Sigmoid colon (tissue), 4 donors: ENCODE results near the gene S100A7A.

ENCODE experiments used
- EP300 ChIP-seq, 4 donors: sonication (generic); formaldehyde crosslinking; IDR thresholded peaks; one replicate each; pipeline ENCODE4 v1.6.1; 2017; ENCODE audit warnings: antibody characterized with exemption in 4 of 4
- POLR2A ChIP-seq, 2 donors: fragments of 450-650 bp; IDR thresholded peaks; one replicate each; pipeline ENCODE4 v1.6.1; 2016; ENCODE audit warnings: antibody characterized with exemption in 2 of 2, mild to moderate bottlenecking in 2 of 2, moderate library complexity in 2 of 2
- POLR2AphosphoS5 ChIP-seq, 4 donors: sonication (generic); formaldehyde crosslinking; IDR thresholded peaks; one replicate each; pipeline ENCODE4 v1.6.1; 2017; ENCODE audit warnings: antibody characterized with exemption in 4 of 4
- TF ChIP-seq, protein P1 (sequence below), 4 experiments: fragments of 450-650 bp in 3 of 4; fragments of 200-600 bp in 1 of 4; IDR thresholded peaks; one replicate each; pipeline ENCODE4 v1.5.1; 2016 to 2019; ENCODE audit warnings: antibody characterized with exemption in 4 of 4, mild to moderate bottlenecking in 3 of 4, moderate library complexity in 2 of 4

DNA sequence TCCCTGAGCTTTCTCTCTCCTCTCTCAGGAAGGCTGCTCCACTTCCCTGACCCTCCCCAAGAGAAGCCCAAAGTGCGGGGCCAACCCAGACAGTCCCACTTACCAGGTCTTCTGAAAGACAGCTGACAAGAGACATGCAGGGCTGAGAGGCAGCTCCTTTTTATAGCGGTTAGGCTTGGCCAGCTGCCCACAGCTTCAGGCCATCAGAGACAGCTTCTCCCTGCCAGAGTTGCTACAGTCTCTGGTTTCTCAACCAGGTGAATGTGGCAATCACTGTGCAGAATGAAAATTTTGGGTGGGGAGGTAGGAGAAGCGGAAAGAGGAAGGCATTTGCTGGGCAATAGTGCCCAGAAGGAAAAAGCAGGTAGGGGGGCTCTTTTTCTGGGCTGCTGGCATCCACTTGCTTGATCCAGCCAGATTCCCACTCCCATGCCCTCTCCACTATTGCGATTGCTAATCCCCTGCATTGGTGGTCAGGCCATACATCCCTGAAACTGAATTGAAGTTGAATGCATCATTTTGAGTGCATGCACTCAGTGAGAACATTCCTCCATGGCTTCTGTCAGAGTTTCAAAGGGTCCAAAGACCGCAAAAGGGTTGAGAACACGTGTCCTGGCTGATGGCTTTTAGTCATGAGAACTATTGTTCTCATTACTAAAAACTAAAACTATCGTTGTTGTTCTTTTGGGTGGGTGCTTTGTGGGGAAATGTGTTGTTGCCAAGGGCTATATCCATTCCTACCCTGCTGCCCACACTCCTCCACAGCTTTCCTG, 25.2 kb upstream of the S100A7A start, which contains the start of gene S100A8:
- TF ChIP-seq EP300 (IDR thresholded peaks at IDR 0.05) (no peak), POLR2A (IDR thresholded peaks at IDR 0.05) (no peak), POLR2AphosphoS5 (IDR thresholded peaks at IDR 0.05) (no peak)
- TF ChIP-seq, protein P1, sequence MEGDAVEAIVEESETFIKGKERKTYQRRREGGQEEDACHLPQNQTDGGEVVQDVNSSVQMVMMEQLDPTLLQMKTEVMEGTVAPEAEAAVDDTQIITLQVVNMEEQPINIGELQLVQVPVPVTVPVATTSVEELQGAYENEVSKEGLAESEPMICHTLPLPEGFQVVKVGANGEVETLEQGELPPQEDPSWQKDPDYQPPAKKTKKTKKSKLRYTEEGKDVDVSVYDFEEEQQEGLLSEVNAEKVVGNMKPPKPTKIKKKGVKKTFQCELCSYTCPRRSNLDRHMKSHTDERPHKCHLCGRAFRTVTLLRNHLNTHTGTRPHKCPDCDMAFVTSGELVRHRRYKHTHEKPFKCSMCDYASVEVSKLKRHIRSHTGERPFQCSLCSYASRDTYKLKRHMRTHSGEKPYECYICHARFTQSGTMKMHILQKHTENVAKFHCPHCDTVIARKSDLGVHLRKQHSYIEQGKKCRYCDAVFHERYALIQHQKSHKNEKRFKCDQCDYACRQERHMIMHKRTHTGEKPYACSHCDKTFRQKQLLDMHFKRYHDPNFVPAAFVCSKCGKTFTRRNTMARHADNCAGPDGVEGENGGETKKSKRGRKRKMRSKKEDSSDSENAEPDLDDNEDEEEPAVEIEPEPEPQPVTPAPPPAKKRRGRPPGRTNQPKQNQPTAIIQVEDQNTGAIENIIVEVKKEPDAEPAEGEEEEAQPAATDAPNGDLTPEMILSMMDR (IDR thresholded peaks at IDR 0.05) = no peak
